Right lobe of liver (tissue), 4 donors: ENCODE data around the gene PICALM.

Experiments used
- POLR2A ChIP-seq: fragments of 450-650 bp; IDR thresholded peaks from one replicate; pipeline ENCODE4 v1.6.1; 2017; ENCODE audit warnings: antibody characterized with exemption, mild to moderate bottlenecking
- TF ChIP-seq, protein P1 (sequence below), 4 donors: fragments of 200-600 bp in 3 of 4; fragments of 450-650 bp in 1 of 4; IDR thresholded peaks; one replicate each; pipeline versions ENCODE4 v1.5.1 to v1.8.0; 2016 to 2022; ENCODE audit warnings: antibody characterized with exemption in 4 of 4, mild to moderate bottlenecking in 2 of 4
- donor health status: DM: no; HTN: no; CAD: no.
- donor health status: DM: no; HTN: no; CAD: no.
- donor health status: DM: no; HTN: yes; CAD: no.

DNA sequence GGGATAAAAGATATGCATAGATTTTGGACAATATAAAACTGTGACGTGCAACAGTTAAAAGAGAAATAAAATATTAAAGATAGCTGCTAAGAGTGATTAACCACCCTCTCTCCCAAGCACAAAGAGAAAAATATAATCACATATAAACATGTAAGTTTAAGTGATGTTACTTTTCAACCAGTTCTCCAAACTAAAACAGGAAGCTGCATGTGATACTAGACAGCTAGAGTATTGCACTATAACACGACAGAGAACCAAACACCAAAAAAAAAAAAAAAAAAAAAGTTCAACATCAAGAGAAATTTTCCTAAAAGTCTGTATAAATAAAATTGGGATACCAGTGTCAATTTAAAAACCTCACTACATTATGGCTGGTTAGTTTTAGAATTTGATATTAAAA lies 79.1 kb downstream of the PICALM start:
- TF ChIP-seq, protein P1, sequence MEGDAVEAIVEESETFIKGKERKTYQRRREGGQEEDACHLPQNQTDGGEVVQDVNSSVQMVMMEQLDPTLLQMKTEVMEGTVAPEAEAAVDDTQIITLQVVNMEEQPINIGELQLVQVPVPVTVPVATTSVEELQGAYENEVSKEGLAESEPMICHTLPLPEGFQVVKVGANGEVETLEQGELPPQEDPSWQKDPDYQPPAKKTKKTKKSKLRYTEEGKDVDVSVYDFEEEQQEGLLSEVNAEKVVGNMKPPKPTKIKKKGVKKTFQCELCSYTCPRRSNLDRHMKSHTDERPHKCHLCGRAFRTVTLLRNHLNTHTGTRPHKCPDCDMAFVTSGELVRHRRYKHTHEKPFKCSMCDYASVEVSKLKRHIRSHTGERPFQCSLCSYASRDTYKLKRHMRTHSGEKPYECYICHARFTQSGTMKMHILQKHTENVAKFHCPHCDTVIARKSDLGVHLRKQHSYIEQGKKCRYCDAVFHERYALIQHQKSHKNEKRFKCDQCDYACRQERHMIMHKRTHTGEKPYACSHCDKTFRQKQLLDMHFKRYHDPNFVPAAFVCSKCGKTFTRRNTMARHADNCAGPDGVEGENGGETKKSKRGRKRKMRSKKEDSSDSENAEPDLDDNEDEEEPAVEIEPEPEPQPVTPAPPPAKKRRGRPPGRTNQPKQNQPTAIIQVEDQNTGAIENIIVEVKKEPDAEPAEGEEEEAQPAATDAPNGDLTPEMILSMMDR (IDR thresholded peaks at IDR 0.05), result no peak
- no peak for TF ChIP-seq POLR2A
